NK-92 treated with Interleukin-12 subunit alpha and Interleukin-12 subunit beta, amount 100 ng/mL, for 24 hours (cell line): ENCODE measurements around the gene CDC42EP1.

Experiments
- DNase-seq: peaks from one replicate; lab custom pipeline; 2025; lab: John Stamatoyannopoulos, UW

The CDC42EP1 gene

GRCh38 chr22:37560608-37561211 is 430 bp downstream of the CDC42EP1 start:
- no peak for DNase-seq

DNA sequence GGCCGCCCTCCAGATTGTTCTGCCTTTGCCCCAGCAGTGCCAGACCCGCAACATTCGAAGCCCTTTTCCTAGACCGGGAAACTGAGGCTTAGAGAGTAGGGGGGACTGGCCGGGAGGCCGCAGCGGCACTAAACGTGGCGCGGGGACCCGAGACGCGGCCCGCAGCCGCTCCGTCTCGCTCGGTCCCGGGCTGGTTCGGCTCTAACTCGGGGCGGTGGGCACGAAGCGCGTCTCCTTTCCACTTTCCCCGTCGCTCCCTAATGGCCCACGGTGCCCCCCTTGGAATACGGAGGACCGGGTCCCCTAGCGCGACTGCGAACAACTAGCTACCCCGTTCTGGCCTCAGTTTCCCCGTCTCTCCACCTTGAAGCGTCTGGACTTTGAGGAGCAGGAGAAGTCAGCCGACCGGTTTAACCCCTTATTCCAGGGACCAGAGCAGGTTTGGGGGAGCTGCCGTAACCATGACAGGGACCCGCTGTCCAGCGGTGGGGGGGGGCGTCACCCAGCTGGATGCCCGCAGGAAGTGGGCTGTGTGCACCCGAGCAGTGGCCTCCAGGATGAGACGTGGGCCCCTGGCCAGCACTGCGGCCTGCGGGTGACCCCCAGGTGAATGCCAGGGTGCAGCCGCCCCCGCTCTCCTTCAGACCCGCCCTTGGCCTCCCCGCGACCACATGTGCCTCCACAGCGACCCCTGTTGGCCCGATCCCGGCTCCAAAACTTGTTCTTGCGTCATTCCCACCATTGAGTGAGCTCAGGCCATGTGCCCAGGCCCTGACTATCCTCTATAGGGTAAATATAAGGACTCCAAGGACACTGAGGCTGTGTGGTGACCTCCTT is 1.1 kb downstream of the CDC42EP1 start:
- DNase-seq: no peak

GRCh38 chr22:37562049-37562875 is 2.0 kb downstream of the CDC42EP1 start:
- no peak for DNase-seq

- no peak for DNase-seq
Observed at GRCh38 chr22:37563153-37564081, 3.1 kb downstream of the CDC42EP1 start.

DNA sequence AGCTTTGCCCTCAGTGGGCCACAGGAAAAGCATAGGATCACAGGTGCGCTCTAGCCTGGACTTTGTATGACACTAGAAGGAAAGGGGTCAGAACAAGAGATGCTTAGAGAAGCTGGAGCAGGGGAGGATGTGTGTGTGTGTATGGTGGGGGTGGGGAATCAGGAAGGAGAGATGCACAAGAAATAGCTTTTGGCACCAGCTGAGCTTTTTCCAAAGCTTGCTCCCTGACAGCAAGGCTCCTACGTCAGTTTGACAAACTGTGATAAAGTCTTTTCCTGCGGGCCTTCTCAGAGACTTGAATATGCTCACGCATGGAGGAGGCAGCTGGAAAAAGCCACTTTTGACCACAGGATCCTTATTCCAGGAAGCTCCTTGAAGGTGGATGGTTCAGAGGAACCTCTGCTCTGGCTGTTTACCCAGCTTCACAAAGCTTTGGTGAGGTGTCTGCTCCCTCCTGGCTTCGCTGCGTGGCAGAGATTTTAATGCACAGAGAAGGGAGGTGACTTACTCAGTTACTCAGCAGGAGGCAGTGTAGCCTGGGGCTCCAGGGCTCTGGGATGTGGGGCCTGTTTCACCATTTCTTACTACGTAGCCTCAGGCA is 3.9 kb downstream of the CDC42EP1 start:
- DNase-seq: no peak

DNA sequence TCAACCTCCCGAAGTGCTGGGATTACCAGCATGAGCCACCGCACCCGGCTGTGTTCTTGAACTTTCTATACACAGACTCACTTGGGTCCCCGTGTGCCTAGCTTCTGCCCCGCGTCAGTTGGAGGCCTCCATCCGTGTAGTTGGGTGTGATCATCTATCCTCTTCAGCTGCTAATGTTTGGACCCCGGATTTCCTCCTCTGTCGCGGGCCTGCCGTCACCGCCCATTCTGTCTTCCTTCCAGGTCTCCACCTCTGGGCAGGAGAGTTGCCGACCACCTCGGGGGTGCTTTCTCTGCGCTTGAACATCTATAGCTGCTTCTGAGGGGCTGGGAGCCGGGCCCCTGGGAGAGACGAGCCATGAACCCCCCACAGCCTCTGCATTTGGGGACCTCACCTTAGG is 5.5 kb downstream of the CDC42EP1 start:
- no peak for DNase-seq

DNA sequence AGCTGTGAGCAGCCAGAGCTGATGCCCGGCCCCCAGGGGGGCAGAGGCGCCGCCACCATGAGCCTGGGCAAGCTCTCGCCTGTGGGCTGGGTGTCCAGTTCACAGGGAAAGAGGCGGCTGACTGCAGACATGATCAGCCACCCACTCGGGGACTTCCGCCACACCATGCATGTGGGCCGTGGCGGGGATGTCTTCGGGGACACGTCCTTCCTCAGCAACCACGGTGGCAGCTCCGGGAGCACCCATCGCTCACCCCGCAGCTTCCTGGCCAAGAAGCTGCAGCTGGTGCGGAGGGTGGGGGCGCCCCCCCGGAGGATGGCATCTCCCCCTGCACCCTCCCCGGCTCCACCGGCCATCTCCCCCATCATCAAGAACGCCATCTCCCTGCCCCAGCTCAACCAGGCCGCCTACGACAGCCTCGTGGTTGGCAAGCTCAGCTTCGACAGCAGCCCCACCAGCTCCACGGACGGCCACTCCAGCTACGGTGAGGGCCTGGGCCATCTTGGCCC is 6.1 kb downstream of the CDC42EP1 start:
- DNase-seq: no peak

DNA sequence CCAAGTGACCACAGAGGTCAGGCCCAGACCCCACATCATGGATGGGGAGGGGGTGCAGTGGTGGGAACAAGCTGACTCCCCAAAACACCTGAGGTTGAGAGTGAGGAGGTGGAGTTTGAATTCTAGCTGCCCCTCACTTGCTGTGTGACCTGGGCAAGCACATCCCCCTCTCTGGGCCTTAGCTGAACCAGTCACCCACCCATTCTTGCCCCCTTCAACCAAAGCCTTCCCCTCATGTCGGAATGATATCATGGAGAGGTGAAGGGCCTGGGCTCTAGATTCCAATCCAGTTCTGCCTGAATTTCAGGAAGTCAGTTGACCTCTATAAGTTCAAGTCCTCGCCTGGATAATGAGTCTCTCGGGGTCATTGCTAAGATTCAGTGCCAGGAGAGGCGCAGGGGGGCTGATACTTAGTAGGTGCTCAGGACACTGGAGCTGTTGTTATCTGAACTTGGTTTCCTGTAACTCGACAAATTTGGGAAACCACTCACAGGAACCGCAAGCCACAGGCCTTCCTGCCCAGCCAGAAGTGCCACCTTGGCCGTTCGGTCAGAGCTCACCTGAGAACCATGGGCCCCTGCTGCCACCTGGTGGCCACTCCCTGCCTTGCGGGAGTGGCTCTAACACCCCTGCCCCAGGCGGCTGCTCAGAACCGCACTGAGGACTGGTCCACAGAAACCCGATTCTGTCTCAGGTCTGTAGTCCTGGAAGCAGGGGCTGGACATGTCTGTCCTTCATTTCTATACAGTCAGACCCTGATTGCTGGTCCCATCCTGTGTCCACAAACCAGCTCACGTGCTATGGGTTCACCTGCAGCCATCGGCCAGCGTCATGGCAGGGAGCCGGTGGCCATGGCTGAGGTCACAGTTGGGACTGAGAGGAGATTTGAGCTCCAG is 6.9 kb downstream of the CDC42EP1 start:
- peak; percentile 82 for DNase-seq

- DNase-seq: no peak
Observed at GRCh38 chr22:37568012-37568411, 7.7 kb downstream of the CDC42EP1 start.

- no peak for DNase-seq
Observed at GRCh38 chr22:37568448-37569008, 8.2 kb downstream of the CDC42EP1 start.

GRCh38 chr22:37569009-37569920 is 9.0 kb downstream of the CDC42EP1 start:
- no peak for DNase-seq

- DNase-seq: no peak
Observed at GRCh38 chr22:37569921-37570660, 9.8 kb downstream of the CDC42EP1 start.

- no peak for DNase-seq
Observed at GRCh38 chr22:37570661-37570976, 10.3 kb downstream of the CDC42EP1 start.

DNA sequence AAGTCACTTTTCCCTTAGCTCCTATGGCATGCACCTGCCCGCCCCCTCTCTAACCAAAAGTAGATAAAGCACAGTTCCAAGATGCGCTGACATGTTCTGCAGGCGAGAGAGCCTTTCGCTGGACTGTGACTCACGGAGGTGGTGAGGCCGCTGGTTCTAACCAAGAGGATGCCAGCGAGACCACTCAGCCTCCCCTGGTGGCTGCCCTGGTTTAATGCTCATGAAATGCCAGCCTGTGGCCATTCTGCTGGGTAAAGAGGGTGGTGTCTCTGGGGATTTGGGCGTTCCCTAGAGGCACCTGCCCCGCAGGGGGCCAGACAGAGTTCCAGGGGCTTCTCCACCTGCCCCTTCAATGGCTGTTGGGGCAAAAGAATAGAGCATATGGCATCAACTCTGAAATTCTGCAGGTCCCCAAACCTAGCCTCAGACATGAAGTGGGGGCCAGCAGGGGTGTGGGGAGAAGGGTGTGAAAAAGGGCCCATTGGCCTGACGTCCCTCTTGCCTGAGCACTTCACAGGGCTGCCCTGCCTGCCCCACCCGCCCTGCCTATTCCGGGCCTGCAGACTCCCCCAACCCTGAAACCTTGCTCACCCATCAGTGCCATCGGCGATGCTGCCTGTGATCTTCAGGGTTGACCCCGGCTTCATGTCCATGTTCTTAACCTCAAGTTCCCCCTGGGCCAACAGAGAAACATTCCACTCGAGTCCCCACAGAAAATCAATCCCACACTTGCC is 11.1 kb downstream of the CDC42EP1 start:
- DNase-seq: no peak

DNA sequence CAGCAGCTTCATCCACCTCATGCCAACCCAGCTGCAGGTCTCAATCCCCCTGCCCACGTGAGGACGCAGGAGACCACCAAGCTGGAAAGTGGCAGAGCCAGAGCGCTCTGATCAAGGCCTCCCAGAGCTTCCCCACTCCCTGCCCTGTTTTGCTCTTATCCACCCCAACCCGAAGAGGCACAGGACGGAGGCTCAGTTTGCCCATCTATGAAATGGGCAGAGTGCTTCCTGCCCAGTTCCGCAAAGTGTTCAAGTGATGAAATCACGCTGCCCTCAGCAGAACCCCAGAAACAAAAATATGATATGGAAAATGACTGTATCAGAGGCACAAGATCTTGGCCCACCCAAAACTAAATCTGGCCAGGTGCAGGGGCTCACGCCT is 11.7 kb downstream of the CDC42EP1 start:
- DNase-seq: no peak

GRCh38 chr22:37575490-37576003 is 15.3 kb downstream of the CDC42EP1 start:
- DNase-seq: no peak

- no peak for DNase-seq
Observed at GRCh38 chr22:37578002-37578401, 17.7 kb downstream of the CDC42EP1 start.
